Measurements from ENCODE around the gene DMAC2L.
"Not testable (repeated sequence)": the region's sequence is repeated elsewhere in the genome, so short reads cannot be mapped to it uniquely, and the experiment has no call there.

Gene DMAC2L

DNA sequence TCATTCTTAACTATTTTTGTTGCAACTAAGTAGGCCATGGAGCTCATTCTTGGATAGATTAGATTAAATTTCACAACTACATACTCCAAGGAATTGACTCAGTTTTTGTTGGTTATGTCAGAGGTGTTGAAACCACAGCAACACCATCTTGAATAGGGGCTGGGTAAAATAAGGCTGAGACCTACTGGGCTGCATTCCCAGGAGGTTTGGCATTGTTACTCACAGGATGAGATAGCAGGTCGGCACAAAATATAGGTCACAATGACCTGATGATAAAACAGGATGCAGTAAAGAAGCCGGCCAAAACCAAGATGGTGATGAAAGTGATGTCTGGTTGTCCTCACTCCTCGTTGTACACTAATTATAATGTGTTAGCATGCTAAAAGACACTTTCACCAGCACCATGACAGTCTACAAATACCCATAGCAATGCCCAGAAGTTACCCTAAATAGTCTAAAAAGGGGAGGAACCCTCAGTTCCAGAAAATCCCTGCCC, 20.9 kb downstream of the DMAC2L start:
- DNase-seq = no peak

- no peak for DNase-seq
Measured at GRCh38 chr14:50334211-50334610, 22.1 kb downstream of the DMAC2L start.

- DNase-seq = no peak
Measured at GRCh38 chr14:50335389-50335788, 23.3 kb downstream of the DMAC2L start.

DNA sequence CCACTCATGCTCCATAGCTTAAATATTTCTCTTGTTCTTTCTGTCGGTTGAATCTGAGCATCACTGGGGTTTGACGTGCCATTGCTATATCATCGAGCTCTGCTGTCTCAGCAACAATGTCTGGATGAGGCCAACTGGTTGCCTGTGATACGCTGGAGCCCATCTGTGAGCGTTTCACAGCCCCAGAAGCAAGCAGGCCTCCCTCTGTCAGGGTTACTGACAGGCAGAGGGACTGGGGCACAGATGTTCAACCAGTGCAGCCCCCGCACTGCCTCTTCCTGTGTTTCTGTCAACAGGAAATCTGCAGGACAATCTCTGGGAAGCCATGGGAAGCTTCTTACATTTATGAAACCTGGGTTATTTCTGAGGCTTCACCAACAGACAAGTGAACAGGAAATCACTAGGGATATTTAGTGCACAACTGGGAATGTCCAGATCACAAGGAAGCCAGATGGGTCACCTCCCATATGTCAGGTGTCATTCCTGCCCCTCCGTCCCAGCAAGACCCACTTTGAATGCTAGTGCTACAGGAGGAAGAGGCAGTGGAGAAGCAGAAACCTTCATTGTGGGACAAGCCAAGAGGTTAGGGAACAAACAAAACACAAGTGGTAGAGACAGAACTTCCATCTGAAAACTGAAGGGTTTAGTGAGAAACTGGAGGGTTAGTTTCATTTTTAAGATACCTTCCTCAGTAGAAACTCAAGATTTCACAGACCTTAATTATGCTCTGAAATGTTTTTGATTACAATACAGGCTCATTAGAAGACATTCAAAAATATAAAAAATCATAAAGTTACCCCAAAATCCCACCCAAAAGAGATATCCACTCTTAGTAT, 24.1 kb downstream of the DMAC2L start:
- no peak for DNase-seq

DNA sequence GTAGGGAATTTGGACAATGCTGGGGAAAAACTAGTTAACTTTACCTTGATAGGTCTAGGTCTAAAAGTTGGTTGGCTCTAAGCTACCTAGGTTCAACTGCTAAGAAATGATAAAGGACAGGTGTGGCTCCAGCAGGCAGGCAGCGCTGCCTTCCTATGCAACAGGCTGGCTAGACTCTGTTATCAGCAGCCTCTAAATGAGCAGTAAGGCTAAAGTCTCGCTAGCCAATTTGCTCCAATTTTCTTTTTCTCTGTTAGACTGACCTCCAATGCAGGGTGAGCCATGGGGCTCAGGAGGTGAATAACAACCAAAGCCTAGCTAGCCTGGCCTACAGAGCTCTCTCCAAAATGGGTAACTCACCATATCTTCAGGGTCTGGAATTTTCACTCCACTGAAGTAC, 26.5 kb downstream of the DMAC2L start:
- no peak for DNase-seq

DNA sequence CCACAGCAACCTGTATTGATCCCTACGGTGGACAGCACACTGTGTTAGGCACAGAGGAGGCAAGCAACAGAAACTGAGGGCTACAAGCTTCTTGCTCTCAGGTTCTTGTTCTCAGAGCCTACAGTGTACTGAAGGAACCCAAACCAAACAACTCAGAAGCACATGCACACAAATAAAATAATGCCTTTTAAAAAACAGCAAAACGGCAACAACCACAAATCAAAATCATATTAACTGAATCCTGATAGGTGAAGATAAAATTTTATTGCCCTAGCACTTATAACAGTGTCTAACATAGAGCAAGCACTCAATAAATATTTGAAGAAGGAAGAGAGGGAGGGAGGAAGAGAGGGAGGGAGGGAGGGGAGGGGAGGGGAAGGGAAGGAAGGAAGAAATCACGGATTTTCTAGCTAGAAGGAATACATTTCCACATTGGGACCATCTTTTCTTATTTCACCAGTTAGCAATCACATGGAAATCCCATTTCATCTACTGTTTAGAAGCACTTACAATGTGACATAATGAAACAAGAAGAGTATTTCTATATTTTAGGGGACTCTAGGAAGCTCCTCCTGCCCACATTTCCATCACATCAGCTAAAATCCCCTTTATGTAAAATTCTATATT, 27.2 kb downstream of the DMAC2L start:
- no peak for DNase-seq

DNA sequence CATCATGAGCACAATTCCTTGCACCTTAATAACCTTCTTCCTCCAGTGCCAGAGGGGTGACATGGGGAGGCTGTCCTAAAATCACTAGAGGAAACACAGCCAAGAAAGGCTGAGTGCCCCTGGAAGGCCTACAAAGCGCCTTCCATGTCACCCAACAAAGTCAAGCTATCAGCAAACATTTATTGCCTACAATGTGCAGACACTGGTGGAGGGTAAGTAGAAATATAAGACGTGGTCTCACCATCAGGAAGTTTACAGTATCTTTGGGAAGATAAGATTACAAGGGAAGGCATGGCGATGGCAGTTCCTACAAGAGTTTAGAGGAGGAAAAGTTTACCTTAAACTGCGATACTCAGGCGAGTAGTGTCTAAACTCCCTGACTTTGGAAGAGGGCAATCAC, 27.9 kb downstream of the DMAC2L start:
- no peak for DNase-seq

DNA sequence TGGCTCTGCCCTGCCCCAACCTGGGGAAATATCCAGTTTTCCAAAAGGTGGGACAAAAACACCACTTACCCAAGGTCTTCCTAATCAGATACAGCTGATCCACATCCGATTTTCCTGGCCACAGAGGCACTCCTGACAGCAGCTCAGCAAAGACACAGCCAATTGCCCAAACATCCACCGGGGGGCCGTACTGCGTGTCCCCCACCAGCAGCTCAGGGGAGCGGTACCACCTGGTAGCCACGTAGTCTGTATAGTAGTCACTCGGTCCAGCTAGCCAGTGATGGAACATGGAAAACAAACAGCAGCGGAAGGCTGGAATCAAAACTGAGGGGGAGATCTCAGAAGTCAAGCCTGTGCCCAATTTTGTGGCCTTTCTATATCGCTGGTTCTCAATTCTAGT, 28.8 kb downstream of the DMAC2L start:
- no peak for DNase-seq

DNA sequence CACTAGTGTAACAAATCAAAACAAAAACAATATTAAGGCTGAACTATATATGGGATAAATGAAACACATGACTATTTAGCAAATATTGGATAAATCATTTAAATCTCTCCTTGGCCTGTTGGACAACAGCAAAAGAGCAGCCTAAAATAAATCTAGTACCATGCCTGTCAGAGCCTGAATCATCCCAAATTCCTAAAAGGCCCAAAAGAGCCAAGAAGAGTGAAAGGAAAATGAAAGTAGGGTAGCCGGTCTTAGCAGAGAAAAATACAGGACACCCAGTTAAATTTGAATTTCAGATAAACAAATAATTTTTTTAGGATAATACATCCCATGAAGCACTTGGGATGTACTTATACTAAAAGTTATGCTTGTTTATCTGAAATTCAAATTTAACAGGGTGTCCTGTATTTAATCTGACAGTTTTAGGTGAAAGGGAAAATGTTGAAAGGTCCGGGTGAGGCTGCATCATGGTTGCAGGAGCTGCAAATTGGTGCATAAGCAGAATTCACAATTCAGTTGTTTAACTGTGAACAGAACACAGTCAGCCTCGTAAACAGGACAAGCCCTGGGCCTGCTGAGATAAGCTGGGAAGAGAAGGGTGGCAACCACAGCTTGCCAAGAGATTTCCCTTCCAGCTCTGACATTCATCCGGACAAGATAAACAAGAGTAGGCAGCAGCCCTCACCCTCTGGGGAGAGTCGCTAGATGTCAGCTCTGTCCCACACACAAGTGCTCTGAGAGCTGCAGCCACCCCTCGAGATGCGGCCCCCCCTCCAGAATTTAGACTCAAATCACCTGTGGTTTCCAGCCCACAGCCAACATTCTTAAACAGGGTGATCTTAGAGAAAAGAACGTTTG, 30.3 kb downstream of the DMAC2L start:
- DNase-seq = no peak

DNA sequence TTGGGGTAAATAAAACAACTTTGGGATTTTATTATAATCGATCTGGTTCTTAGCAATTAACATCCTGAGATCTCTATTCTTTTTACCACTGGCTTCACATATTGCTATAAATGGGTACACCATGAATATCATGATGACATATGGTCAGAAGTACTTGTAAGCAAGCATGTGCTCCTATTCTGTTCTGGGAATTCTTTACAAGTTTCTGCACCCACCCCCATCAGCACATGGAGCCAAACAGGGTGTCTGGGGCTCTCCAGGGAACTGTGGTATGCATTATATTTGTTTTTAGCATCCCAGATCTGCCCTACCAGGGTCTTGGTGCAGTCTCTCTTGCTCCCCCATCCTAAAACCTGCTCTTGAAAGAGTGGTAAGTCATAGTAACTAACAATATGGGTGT, 31.3 kb downstream of the DMAC2L start:
- no peak for DNase-seq

- no peak for DNase-seq
Measured at GRCh38 chr14:50344116-50344775, 32.1 kb downstream of the DMAC2L start.

GRCh38 chr14:50344876-50345563, 32.9 kb downstream of the DMAC2L start:
- DNase-seq = no peak

DNA sequence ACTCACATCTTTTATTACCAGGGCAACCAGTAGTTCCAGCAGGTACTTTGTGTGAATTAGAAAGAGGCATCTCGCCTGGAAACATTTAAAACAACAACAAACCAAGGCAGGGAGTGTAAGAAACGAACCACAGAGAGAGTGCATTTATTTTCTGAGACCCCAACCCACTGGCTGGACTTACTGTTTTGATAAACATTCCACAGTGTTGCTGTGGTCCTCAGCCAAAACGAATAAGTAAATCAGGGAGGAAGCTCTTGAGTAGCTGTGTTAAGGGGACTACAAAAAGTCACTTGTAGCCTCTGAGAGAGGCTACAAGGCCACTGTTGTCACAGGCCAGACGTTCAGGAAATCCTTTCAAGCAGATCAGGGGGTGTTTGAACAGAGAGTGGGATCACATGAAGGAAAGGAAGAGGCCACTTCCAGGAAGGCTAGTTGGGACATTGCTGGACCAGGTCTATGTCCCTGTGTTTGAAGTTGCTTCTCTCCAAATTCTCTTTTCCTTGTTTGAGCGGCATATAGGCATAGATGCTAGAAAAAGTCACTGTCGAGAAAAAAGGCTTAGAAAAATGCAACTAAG, 33.8 kb downstream of the DMAC2L start:
- no peak for DNase-seq

- DNase-seq = no peak
Measured at GRCh38 chr14:50347521-50347920, 35.4 kb downstream of the DMAC2L start.

DNA sequence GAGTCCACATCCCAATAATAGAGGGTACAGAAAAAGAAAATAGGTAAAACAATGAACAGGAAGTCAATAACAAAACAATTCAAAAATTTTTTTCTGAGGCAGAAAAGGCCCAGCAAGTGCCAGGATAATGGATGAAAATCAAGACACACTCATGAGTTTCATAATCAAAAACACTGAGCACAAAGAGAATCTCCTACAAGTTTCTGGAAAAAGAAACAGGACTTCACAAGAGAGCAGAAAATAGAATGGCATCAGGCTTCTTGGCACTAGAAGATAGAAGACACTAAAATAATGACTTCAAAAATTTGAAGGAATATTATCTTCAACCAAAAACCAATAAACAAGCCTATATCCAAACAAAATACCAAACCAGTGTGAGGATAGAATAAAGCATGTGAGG, 36.8 kb downstream of the DMAC2L start:
- no peak for DNase-seq

DNA sequence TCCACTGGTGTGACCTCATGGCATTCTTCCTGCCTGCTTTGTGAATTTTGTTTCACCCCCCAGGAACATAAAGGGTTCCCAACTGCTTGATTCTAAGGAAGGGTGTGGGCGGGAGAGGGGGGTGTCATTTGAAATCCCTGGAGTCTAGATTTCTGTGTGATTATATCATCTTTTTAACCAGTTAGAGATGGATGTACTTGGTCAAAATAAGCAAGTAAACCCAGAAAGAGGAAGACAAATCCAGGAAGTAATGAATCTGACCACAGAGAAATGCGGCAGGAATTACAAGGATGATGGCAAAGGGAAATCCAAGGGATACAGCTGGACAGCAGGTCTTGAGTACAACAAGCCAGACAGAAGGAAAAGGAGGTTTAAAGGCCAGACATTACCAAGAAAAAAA, 38.9 kb downstream of the DMAC2L start:
- no peak for DNase-seq

- no peak for DNase-seq
Measured at GRCh38 chr14:50352584-50352983, 40.5 kb downstream of the DMAC2L start.

DNA sequence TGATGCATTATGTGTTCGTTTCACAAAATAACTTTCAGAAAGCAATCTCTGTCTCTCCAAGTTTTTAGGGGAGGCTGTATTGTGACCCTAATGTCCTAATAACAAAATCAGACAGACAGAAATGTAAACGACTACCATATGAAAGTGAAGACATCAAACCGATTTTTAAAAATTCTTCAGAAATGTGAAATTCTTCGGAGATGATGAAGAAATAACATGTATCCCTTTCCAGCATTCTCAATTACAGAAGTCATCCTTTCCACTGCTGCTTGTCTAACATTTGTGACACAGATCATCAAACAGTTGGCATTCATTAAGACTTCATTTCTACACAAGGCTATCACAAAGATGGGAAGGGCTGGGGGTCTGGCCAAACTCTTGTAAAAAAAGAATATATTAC, 41.0 kb downstream of the DMAC2L start:
- DNase-seq = no peak

- no peak for DNase-seq
Measured at GRCh38 chr14:50354527-50354926, 42.4 kb downstream of the DMAC2L start.

DNA sequence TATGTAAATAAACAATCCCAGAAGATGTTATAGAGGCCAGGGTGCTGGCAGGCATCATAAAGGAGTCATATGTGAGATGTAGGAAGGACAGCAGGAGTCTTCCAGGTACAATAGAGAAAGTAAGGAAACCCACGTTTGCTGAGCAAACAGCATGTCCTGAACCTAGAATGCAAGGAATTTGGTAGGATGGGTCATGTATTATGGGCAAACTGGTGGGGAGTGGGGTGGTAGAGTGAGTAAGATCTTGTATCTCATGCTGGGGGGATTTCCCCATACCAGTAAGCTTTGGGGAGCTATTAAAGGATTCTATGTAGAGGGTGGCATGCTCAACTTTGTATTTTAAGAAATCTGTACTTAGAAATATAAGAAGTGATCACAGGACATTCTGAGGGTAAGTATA, 43.6 kb downstream of the DMAC2L start:
- no peak for DNase-seq

GRCh38 chr14:50356283-50356682, 44.2 kb downstream of the DMAC2L start:
- not testable (repeated sequence) for DNase-seq

GRCh38 chr14:50357124-50357523, 45.0 kb downstream of the DMAC2L start:
- no peak for DNase-seq

All from AML-193 (cell line).